Mesothelial cell of epicardium (in vitro differentiated cells): ENCODE results near the gene CBY2. TPM values are rescaled to one million over a fixed set of nuclear protein-coding genes. Genes with fewer than 3 reads are reported as not detected.
"Not testable (repeated sequence)": the region's sequence is repeated elsewhere in the genome, so short reads cannot be mapped to it uniquely, and the experiment has no call there.

ENCODE experiments used
- DNase-seq, 2 experiments: peaks; one replicate each; pipeline ENCODE4 v3.0.0; 2021; ENCODE audit warnings: low spot score in 2 of 2; ENCODE audit not compliant: unreplicated experiment in 2 of 2
- H3K27ac Mint-ChIP-seq: 2 replicates; pipeline ENCODE4 v1.8.0; 2021; ENCODE audit warnings: mixed read lengths
- H3K27me3 Mint-ChIP-seq: 2 replicates; pipeline ENCODE4 v1.8.0; 2021; ENCODE audit warnings: low read depth, mixed read lengths
- H3K36me3 Mint-ChIP-seq: 2 replicates; pipeline ENCODE4 v1.8.0; 2021; ENCODE audit warnings: mixed read lengths
- H3K4me1 Mint-ChIP-seq: 2 replicates; pipeline ENCODE4 v1.8.0; 2021; ENCODE audit warnings: mixed read lengths
- H3K4me3 Mint-ChIP-seq: 2 replicates; pipeline ENCODE4 v1.8.0; 2021; ENCODE audit warnings: mild to moderate bottlenecking, moderate library complexity, mixed read lengths
- H3K9me3 Mint-ChIP-seq: 2 replicates; pipeline ENCODE4 v1.8.0; 2021; ENCODE audit warnings: mixed read lengths
- total RNA-seq: library from RNA; stranded (reverse); gene quantifications from 3 replicates; pipeline ENCODE4 v1.2.1, GENCODE V29; 2021
- TF ChIP-seq, protein P1 (sequence below): fragments of 200-600 bp; sonication (generic); IDR thresholded peaks from one replicate; pipeline ENCODE4 v1.5.0; 2021; ENCODE audit warnings: antibody characterized with exemption; ENCODE audit not compliant: unreplicated experiment

Gene CBY2
- total RNA-seq: not detected in 3 replicates

DNA sequence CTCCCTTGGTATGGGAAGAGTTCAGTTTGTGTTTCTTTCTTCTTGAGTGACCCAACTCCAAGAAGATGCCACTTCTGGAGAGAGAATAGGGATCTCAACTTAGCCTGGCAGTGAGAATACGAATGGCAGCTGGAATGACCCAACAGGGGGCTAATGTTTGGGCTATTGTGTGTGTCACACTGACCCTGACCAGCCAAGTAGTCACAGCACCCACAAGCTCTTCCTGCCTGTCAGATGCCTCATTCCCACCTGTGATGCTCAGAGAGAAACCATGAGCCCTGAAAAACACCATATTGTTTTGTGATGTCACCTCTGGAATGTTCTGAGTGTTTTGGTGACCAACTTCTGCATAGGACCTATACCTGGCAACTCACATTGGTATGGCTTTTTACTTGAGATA, at the start of gene CBY2:
TSS of gene CBY2 (plus strand) at position 233 of the 400 bp plus-strand sequence. CDS start at position 304, 71 bp downstream.
- H3K27me3 Mint-ChIP-seq: peaks cover 37% of the 10 kb centered on the region
- no peak within 1 kb of the TSS for H3K4me3 Mint-ChIP-seq
- H3K4me1 Mint-ChIP-seq: no peaks in the 10 kb centered on the region
- H3K9me3 Mint-ChIP-seq: no peaks in the 10 kb centered on the region
- no peaks in the 10 kb centered on the region for H3K36me3 Mint-ChIP-seq
- DNase-seq: no peak
- TF ChIP-seq, protein P1, sequence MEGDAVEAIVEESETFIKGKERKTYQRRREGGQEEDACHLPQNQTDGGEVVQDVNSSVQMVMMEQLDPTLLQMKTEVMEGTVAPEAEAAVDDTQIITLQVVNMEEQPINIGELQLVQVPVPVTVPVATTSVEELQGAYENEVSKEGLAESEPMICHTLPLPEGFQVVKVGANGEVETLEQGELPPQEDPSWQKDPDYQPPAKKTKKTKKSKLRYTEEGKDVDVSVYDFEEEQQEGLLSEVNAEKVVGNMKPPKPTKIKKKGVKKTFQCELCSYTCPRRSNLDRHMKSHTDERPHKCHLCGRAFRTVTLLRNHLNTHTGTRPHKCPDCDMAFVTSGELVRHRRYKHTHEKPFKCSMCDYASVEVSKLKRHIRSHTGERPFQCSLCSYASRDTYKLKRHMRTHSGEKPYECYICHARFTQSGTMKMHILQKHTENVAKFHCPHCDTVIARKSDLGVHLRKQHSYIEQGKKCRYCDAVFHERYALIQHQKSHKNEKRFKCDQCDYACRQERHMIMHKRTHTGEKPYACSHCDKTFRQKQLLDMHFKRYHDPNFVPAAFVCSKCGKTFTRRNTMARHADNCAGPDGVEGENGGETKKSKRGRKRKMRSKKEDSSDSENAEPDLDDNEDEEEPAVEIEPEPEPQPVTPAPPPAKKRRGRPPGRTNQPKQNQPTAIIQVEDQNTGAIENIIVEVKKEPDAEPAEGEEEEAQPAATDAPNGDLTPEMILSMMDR: no peak
- no peak within 1 kb of the TSS for H3K27ac Mint-ChIP-seq

DNA sequence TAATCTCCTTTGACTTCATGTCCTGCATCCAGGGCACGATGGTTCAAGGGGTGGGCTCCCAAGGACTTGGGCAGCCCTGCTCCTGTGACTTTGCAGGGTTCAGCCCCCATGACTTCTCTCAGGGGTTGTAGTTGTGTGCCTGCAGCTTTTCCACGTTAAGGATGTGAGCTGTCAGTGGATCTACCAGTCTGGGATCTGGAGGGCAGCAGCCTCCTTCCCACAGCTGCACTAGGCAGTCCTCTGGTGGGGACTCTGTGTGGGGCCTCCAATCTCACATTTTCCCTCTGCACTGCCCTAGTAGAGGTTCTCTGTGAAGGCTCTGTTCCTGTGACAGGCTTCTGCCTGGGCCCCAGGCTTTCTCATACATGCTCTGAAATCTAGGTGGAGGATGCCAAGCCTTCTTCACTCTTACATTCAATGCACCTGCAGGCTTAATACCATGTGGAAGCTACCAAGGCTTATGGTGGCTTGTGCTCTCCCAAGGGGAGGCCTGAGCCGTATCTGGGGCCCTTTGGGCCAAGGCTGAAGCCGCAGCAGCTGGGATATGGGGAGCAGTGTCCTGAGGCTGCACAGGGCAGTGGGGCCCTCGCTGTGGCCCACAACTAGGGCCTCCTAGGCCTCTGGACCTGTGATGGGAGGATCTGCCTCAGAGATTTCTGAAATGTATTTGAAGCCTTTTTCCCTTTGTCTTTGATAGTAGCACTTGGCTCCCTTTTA, 47.3 kb upstream of the CBY2 start:
- Mint-ChIP-seq H3K36me3 (no peaks in the 10 kb centered on the region), H3K27ac (no peak overlapping the region), H3K9me3 (peaks cover 5% of the 10 kb centered on the region), H3K4me3 (no peak overlapping the region), H3K4me1 (peaks cover 7% of the 10 kb centered on the region), H3K27me3 (peaks cover 21% of the 10 kb centered on the region)
- TF ChIP-seq, protein P1: no peak
- no peak for DNase-seq

DNA sequence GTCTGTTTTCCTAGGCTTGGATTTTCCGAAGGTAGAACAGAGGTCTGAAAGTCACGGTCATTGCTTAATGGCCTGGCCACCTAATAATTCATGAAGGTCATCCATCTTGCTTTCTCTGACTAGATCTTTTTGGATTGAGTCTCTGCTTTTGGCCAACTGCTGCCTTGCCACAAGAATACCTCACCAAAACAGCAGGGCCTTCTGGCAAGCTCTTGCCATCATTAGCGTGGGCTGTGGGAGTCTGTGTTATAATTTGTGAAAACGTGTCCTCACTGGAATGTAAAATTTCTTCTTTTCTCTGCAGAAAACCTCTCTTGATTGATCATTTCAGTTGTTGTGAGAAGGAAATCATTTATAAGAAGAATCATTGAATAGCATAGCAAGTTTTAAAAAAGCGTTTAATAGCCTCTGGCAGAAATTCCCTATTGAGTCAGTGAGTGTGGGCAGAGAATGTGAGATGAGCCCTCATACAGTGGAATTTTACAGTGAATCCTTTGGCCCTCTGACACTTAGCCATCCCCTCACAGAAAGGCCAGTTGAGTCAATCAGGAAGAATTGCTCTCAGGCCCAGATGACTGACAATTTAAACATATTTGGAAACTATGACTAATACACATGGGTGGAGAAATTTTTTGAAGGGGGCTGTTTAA, 43.4 kb upstream of the CBY2 start:
- Mint-ChIP-seq H3K9me3 (peaks cover 5% of the 10 kb centered on the region), H3K4me3 (no peak overlapping the region), H3K36me3 (no peaks in the 10 kb centered on the region), H3K27ac (no peak overlapping the region), H3K4me1 (peaks cover 7% of the 10 kb centered on the region), H3K27me3 (peaks cover 11% of the 10 kb centered on the region)
- no peak for DNase-seq
- TF ChIP-seq, protein P1: no peak

- H3K4me3 Mint-ChIP-seq: no peak overlapping the region
- no peak overlapping the region for H3K27ac Mint-ChIP-seq
- H3K27me3 Mint-ChIP-seq: peaks cover 3% of the 10 kb centered on the region
These were observed 42.6 kb upstream of the CBY2 start for GRCh38 chr13:45659536-45659935.

GRCh38 chr13:45660458-45660857, 41.7 kb upstream of the CBY2 start:
- not testable (repeated sequence) for H3K4me3 Mint-ChIP-seq, H3K4me1 Mint-ChIP-seq, H3K36me3 Mint-ChIP-seq, DNase-seq, H3K9me3 Mint-ChIP-seq, H3K27ac Mint-ChIP-seq, H3K27me3 Mint-ChIP-seq

More at GRCh38 chr13:45659536-45659935, 42.6 kb upstream of the CBY2 start:
- Mint-ChIP-seq H3K4me1 (peaks cover 7% of the 10 kb centered on the region), H3K9me3 (peaks cover 5% of the 10 kb centered on the region), H3K36me3 (no peaks in the 10 kb centered on the region)
- TF ChIP-seq, protein P1: no peak
- DNase-seq: no peak

DNA sequence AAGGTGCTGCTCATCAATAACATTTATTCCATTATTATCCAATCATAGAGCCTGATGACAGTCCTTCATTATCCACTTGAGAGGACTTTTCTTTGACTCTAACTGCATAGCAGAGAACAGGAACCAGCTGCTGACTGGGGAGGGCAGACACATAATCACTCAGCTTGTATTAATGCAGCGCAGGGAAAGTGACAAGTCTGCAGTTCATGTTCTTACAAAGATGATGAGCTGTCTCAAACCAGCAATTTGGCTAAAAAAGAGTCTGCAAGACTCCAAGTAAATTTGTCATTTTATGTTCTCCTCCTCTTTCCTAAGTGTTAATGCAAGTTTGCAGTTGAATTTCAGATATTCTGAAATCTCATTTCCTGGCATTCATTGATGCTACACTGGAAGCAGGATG, 40.0 kb upstream of the CBY2 start:
- H3K27ac Mint-ChIP-seq: no peak overlapping the region
- H3K36me3 Mint-ChIP-seq: no peaks in the 10 kb centered on the region
- DNase-seq: no peak
- peaks cover 7% of the 10 kb centered on the region for H3K4me1 Mint-ChIP-seq
- peaks cover 2% of the 10 kb centered on the region for H3K9me3 Mint-ChIP-seq
- TF ChIP-seq, protein P1: no peak
- no peaks in the 10 kb centered on the region for H3K27me3 Mint-ChIP-seq
- no peak overlapping the region for H3K4me3 Mint-ChIP-seq

- not testable (repeated sequence) for DNase-seq, H3K27me3 Mint-ChIP-seq, H3K4me1 Mint-ChIP-seq, H3K9me3 Mint-ChIP-seq, H3K36me3 Mint-ChIP-seq, H3K27ac Mint-ChIP-seq, H3K4me3 Mint-ChIP-seq
These were observed 39.2 kb upstream of the CBY2 start for GRCh38 chr13:45662903-45663302.

DNA sequence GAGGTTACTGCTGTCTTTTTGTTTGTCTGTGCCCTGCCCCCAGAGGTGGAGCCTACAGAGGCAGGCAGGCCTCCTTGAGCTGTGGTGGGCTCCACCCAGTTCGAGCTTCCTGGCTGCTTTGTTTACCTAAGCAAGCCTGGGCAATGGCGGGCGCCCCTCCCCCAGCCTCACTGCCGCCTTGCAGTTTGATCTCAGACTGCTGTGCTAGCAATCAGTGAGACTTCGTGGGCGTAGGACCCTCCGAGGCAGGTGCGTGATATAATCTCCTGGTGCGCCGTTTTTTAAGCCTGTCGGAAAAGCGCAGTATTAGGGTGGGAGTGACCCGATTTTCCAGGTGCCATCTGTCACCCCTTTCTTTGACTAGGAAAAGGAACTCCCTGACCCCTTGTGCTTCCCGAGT, 32.5 kb upstream of the CBY2 start:
- H3K27ac Mint-ChIP-seq, DNase-seq, H3K27me3 Mint-ChIP-seq, H3K4me1 Mint-ChIP-seq, H3K4me3 Mint-ChIP-seq, H3K36me3 Mint-ChIP-seq: not testable (repeated sequence)
- H3K9me3 Mint-ChIP-seq: peaks cover 13% of the 10 kb centered on the region
